ENCODE data around the gene GK. TPM values are rescaled to one million over a fixed set of nuclear protein-coding genes. Genes with fewer than 3 reads are reported as not detected.

Gene GK
- total and polyA plus RNA-seq, 9 of the 15 experiments (the other 6 are each of a cell fraction or from before 2014, with no cell fraction given), result 8.0 to 15.7 (median 12.4) TPM

DNA sequence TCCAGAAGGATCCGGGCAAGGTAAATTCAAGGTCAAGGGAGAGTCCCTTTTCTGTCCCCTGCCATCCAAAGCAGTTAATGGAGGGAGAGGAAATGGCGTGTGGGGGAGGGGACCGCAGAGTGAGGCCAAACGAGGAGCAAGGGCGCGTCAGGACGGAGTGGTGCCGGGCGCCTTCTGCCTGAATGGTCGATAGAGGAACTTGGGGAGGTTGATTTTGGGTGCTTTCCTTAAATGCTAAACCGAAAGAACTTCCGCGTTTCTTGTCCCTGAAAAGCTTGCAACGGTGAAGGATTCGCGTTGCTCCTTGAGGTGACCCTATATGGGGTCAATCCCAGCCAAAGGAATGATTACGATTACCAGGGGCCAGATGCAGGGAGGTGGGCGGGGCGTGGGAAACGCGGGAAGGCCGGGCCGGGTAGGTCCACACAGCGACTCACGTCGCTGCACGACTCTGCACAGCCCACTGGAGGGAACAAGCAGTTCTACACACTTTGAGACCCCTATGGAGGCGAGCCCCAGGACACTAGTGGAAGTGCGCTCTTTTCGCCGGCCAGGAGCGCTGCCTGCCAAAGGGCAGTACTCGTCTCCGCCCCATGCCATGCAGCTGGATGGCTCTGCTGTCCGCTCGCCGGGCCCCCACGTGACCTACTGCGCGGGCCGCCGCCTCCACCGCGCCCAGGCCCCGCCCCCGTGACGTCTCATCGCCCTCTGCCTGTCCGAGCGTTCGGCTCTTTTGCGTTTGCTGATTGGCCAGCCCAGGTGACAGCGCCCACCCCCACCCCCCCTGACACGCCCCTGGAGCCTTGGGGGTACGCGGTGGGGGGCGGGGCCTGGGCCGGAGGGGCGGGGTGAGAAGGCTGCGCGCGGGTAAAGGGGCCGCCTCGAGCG lies 452 bp upstream of the GK start (continued):
- no peak for TF ChIP-seq POLR3G (IDR thresholded peaks at IDR 0.05; ENCODE audit: extremely low read depth, insufficient read length, insufficient replicate concordance)
- no peak for TF ChIP-seq RBM15 (IDR thresholded peaks at IDR 0.05; ENCODE audit: insufficient read depth, low read length)
- TF ChIP-seq, protein P1, sequence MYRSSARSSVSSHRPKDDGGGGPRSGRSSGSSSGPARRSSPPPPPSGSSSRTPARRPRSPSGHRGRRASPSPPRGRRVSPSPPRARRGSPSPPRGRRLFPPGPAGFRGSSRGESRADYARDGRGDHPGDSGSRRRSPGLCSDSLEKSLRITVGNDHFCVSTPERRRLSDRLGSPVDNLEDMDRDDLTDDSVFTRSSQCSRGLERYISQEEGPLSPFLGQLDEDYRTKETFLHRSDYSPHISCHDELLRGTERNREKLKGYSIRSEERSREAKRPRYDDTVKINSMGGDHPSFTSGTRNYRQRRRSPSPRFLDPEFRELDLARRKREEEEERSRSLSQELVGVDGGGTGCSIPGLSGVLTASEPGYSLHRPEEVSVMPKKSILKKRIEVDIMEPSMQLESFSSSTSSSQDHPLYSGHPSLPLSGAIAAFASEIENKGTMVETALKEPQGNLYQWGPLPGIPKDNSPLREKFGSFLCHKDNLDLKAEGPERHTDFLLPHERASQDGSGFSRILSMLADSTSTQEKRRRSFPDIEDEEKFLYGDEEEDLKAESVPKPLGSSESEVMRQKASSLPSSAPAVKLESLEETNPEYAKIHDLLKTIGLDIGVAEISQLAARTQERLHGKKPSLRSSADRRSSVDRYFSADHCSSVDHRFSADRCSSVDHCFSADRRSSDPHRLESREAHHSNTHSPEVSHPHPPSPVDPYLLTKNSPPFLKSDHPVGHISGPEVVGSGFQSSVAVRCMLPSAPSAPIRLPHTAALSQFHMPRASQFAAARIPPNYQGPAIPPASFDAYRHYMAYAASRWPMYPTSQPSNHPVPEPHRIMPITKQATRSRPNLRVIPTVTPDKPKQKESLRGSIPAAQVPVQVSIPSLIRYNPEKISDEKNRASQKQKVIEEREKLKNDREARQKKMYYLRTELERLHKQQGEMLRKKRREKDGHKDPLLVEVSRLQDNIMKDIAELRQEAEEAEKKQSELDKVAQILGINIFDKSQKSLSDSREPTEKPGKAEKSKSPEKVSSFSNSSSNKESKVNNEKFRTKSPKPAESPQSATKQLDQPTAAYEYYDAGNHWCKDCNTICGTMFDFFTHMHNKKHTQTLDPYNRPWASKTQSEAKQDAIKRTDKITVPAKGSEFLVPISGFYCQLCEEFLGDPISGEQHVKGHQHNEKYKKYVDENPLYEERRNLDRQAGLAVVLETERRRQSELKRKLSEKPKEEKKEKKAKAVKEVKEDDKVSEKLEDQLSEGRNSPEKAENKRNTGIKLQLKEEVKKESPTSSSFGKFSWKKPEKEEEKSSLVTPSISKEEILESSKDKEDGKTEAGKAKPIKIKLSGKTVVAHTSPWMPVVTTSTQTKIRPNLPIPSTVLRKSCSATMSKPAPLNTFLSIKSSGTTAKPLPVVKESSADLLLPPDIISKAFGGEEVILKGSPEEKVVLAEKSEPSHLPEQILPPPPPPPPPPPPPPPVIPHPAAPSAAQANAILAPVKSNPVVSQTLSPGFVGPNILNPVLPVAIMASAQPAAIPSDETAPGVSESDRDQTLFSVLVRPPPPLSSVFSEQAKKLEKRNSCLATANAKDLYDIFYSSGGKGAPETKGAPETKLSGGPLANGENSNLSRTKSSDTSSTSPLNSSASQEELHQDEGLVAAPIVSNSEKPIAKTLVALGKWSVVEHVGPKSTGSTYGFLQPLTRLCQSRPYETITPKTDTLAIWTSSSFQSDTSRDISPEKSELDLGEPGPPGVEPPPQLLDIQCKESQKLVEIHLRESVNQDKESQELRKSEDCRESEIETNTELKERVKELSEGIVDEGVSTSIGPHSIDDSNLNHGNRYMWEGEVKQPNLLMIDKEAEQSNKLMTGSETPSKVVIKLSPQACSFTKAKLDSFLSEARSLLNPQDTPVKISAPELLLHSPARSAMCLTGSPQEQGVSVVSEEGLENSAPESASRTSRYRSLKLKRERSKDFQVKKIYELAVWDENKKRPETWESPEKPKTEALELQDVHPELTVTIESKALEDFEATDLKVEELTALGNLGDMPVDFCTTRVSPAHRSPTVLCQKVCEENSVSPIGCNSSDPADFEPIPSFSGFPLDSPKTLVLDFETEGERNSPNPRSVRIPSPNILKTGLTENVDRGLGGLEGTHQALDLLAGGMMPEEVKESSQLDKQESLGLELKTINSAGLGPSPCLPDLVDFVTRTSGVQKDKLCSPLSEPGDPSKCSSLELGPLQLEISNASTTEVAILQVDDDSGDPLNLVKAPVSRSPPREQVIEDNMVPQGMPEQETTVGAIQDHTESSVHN (IDR thresholded peaks at IDR 0.05; ENCODE audit: borderline replicate concordance in 1 of 2, low read depth in 1 of 2), result no peak
- TF ChIP-seq FOXM1 (IDR thresholded peaks at IDR 0.05; ENCODE audit: low read depth), result no peak
- TF ChIP-seq FOXM1 (CRISPR knock-in tag; IDR thresholded peaks at IDR 0.05; ENCODE audit: low read depth), result no peak
- TF ChIP-seq CBFA2T3 (IDR thresholded peaks at IDR 0.05), result no peak
- TF ChIP-seq XRCC3 (IDR thresholded peaks at IDR 0.05), result no peak
- no peak for TF ChIP-seq JUNB (CRISPR knock-in tag; conservative IDR thresholded peaks at IDR 0.05)
- TF ChIP-seq ZBED1 (IDR thresholded peaks at IDR 0.05), result no peak
- no peak for TF ChIP-seq MCM2 (IDR thresholded peaks at IDR 0.05; ENCODE audit: low read depth)
- TF ChIP-seq ZNF217 (CRISPR knock-in tag; IDR thresholded peaks at IDR 0.05), result no peak
- no peak for TF ChIP-seq RBBP5 (IDR thresholded peaks at IDR 0.05; ENCODE audit: borderline replicate concordance, insufficient read depth, low read length, poor library complexity, severe bottlenecking)
- TF ChIP-seq EZH2 (IDR thresholded peaks at IDR 0.05; ENCODE audit: borderline replicate concordance, low read depth, low read length), result no peak
- no peak for TF ChIP-seq PHB2 (IDR thresholded peaks at IDR 0.05; ENCODE audit: low read depth)
- no peak for TF ChIP-seq ZNF561 (CRISPR knock-in tag; conservative IDR thresholded peaks at IDR 0.05)
- TF ChIP-seq ZKSCAN8 (CRISPR knock-in tag; IDR thresholded peaks at IDR 0.05), result no peak
- peak; percentile 73; the same call in 1 of the 2 replicates for TF ChIP-seq GABPB1 (CRISPR knock-in tag; IDR thresholded peaks at IDR 0.05)

All from K562 (cell line).